BLaER1 (cell line): ENCODE results near the gene HMGN4.

ENCODE experiments used
- H3K27ac ChIP-seq: shearing (Covaris generic); formaldehyde crosslinking; 2 replicates; pipeline ENCODE4 v1.8.1; 2022
- H3K27me3 ChIP-seq: shearing (Covaris generic); formaldehyde crosslinking; 2 replicates; pipeline ENCODE4 v1.8.1; 2022
- H3K36me3 ChIP-seq: shearing (Covaris generic); formaldehyde crosslinking; 2 replicates; pipeline ENCODE4 v1.8.1; 2022
- H3K4me1 ChIP-seq: shearing (Covaris generic); formaldehyde crosslinking; 2 replicates; pipeline ENCODE4 v1.8.1; 2022
- H3K4me2 ChIP-seq: shearing (Covaris generic); formaldehyde crosslinking; 2 replicates; pipeline ENCODE4 v1.8.1; 2022
- H3K4me3 ChIP-seq: shearing (Covaris generic); formaldehyde crosslinking; 2 replicates; pipeline ENCODE4 v1.8.1; 2022
- H3K9ac ChIP-seq: shearing (Covaris generic); formaldehyde crosslinking; 2 replicates; pipeline ENCODE4 v1.8.1; 2022
- H3K9me3 ChIP-seq: shearing (Covaris generic); formaldehyde crosslinking; 2 replicates; pipeline ENCODE4 v1.8.1; 2022
- H4K20me1 ChIP-seq: shearing (Covaris generic); formaldehyde crosslinking; 2 replicates; pipeline ENCODE4 v1.8.1; 2022
- Cebpa-rat ChIP-seq: shearing (Covaris generic); IDR thresholded peaks from 2 replicates; pipeline ENCODE4 v1.8.1; 2022

The HMGN4 gene

DNA sequence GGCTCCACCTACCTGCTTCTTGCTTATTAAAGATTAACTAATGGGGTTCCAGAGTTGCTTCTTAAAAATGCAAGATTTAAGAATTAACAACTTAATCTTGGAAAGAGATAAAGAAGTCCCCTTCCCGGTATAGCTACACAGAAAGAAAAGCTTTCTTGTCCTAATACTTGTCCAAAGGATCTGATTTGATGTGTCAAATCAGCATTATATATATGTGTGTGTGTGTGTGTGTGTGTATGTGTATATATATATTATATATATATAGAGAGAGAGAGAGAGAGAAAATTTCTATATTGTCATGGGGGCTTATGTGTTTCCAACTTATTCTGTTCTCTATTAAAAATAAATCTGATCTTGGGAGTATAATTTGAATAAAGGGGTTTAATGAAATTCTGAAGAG lies 4.6 kb upstream of the HMGN4 start:
- TF ChIP-seq Cebpa-rat: no peak
- Histone ChIP-seq H3K4me1 (peaks cover 46% of the 10 kb centered on the region), H3K27ac (peak overlapping the region; percentile 81), H3K9me3 (no peaks in the 10 kb centered on the region), H3K36me3 (no peaks in the 10 kb centered on the region), H3K4me3 (peak overlapping the region; percentile 71), H3K4me2 (peak overlapping the region; percentile 91), H4K20me1 (no peaks in the 10 kb centered on the region), H3K9ac (peak overlapping the region; percentile 83), H3K27me3 (no peaks in the 10 kb centered on the region)

- H3K4me2 ChIP-seq: peak overlapping the region; percentile 91
Observed at GRCh38 chr6:26534681-26535465, 3.3 kb upstream of the HMGN4 start.

GRCh38 chr6:26536571-26537159 lies 1.5 kb upstream of the HMGN4 start:
- H3K9ac ChIP-seq: peak overlapping the region; percentile 97
- peaks cover 12% of the 10 kb centered on the region; the same call in 1 of the 2 replicates for H3K36me3 ChIP-seq
- no peaks in the 10 kb centered on the region for H3K9me3 ChIP-seq
- H3K27me3 ChIP-seq: no peaks in the 10 kb centered on the region
- H4K20me1 ChIP-seq: no peaks in the 10 kb centered on the region
- H3K4me3 ChIP-seq: peak overlapping the region; percentile 97
- peak overlapping the region; percentile 91 for H3K4me2 ChIP-seq
- peaks cover 72% of the 10 kb centered on the region for H3K4me1 ChIP-seq
- no peak for TF ChIP-seq Cebpa-rat
- H3K27ac ChIP-seq: peak overlapping the region; percentile 92

More at GRCh38 chr6:26534681-26535465, 3.3 kb upstream of the HMGN4 start:
- no peak for TF ChIP-seq Cebpa-rat
- Histone ChIP-seq H3K36me3 (0 out of 2 replicates have a peak, but pooled peaks cover under 1% of the 10 kb centered on the region), H3K4me3 (no peak overlapping the region), H3K27me3 (no peaks in the 10 kb centered on the region), H3K4me1 (peaks cover 56% of the 10 kb centered on the region), H3K9me3 (no peaks in the 10 kb centered on the region), H3K27ac (peak overlapping the region; percentile 74), H3K9ac (peak overlapping the region; percentile 35; the same call in 1 of the 2 replicates), H4K20me1 (no peaks in the 10 kb centered on the region)

GRCh38 chr6:26537160-26537845 lies 863 bp upstream of the HMGN4 start:
- Histone ChIP-seq H3K4me3 (peak overlapping the region; percentile 97), H3K36me3 (peaks cover 13% of the 10 kb centered on the region; the same call in 1 of the 2 replicates), H3K4me2 (peak overlapping the region; percentile 91), H3K27me3 (no peaks in the 10 kb centered on the region), H4K20me1 (0 out of 2 replicates have a peak, but pooled peaks cover 2% of the 10 kb centered on the region), H3K9me3 (no peaks in the 10 kb centered on the region), H3K9ac (peak overlapping the region; percentile 97), H3K27ac (peak overlapping the region; percentile 92), H3K4me1 (peaks cover 67% of the 10 kb centered on the region)
- TF ChIP-seq Cebpa-rat: peak; percentile 64; the same call in 1 of the 2 replicates

DNA sequence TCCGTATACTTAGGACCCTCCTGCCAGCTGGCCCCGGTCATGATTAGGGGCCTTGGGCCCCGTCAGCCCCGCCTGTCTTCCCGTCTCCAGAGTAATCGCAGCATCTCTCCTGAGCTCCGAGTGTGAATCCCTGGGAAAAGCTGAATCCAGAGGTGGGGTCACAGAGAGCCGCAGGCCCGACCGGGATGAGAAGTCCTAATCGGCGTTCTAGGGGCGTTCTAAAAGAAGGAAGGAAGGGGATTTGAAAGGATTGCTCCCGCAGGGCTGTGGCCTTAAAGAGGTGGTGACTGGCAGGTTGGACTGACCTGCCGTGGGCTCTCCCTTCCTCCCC lies 371 bp downstream of the HMGN4 start:
- Histone ChIP-seq H3K27ac (peak overlapping the region; percentile 92), H3K36me3 (peaks cover 25% of the 10 kb centered on the region), H4K20me1 (0 out of 2 replicates have a peak, but pooled peaks cover 9% of the 10 kb centered on the region), H3K4me3 (peak overlapping the region; percentile 97), H3K4me2 (peak overlapping the region; percentile 91), H3K9me3 (no peaks in the 10 kb centered on the region), H3K9ac (peak overlapping the region; percentile 97), H3K27me3 (no peaks in the 10 kb centered on the region), H3K4me1 (peaks cover 60% of the 10 kb centered on the region)
- TF ChIP-seq Cebpa-rat: no peak

DNA sequence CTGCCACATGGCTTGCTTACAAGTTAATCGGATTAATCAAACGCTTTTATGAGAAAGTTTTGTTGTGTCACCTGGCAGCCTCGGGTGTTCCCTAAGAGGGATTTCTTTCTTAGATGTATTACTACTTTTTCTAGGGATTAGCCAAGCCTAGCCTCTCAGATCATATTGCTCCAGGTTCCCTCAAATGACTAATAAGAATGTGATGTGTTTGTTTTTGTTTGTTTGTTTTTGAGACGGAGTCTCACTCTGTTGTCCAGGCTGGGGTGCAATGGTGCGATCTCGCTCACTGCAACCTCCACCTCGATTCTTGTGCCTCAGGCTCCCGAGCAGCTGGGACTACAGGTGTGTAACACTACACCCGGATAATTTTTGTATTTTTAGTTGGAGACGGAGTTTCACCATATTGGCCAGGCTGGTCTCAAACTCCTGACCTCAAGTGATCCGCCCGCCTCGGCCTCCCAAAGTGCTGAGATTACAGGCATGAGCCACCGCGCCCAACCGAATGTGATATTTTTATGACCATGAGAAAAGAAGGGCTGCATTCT lies 977 bp downstream of the HMGN4 start:
- H3K4me2 ChIP-seq: peak overlapping the region; percentile 91
- no peak for TF ChIP-seq Cebpa-rat
- H3K4me3 ChIP-seq: peak overlapping the region; percentile 97
- peak overlapping the region; percentile 92 for H3K27ac ChIP-seq
- no peaks in the 10 kb centered on the region for H3K27me3 ChIP-seq
- no peaks in the 10 kb centered on the region for H3K9me3 ChIP-seq
- H3K4me1 ChIP-seq: peaks cover 54% of the 10 kb centered on the region
- H3K9ac ChIP-seq: peak overlapping the region; percentile 97
- 0 out of 2 replicates have a peak, but pooled peaks cover 9% of the 10 kb centered on the region for H4K20me1 ChIP-seq
- H3K36me3 ChIP-seq: peaks cover 27% of the 10 kb centered on the region

- no peaks in the 10 kb centered on the region for H3K27me3 ChIP-seq
- no peaks in the 10 kb centered on the region for H3K9me3 ChIP-seq
- H3K9ac ChIP-seq: no peak overlapping the region
- H3K4me1 ChIP-seq: peaks cover 39% of the 10 kb centered on the region
- H3K4me2 ChIP-seq: peak overlapping the region; percentile 22; the same call in 1 of the 2 replicates
- TF ChIP-seq Cebpa-rat: no peak
- H3K36me3 ChIP-seq: peaks cover 45% of the 10 kb centered on the region
- H3K27ac ChIP-seq: no peak overlapping the region
- H4K20me1 ChIP-seq: 0 out of 2 replicates have a peak, but pooled peaks cover 13% of the 10 kb centered on the region
- H3K4me3 ChIP-seq: no peak overlapping the region
Observed at GRCh38 chr6:26541579-26541978, 3.4 kb downstream of the HMGN4 start.

DNA sequence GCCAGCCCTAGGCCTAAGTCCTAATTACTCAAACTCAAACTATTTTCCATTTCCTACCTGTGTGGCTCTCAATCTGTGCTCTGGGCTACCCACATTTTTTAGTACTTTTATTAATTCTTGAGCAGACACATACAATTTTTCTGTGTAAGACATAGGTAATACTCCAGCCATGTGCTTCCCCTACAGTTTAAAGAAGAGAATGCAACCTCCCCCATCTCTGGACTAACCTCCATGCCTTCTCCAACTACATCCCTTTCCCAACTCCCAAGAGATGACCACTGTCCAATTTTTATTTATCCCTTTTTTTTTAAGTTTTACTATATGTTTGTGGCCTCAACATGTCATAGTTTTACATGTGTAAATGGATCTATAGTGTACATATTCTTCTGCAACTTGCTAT lies 5.8 kb downstream of the HMGN4 start:
- Histone ChIP-seq H3K4me1 (peaks cover 34% of the 10 kb centered on the region), H3K36me3 (peaks cover 52% of the 10 kb centered on the region), H3K4me2 (no peak overlapping the region), H4K20me1 (0 out of 2 replicates have a peak, but pooled peaks cover 13% of the 10 kb centered on the region), H3K27ac (no peak overlapping the region), H3K27me3 (no peaks in the 10 kb centered on the region), H3K4me3 (no peak overlapping the region), H3K9me3 (no peaks in the 10 kb centered on the region), H3K9ac (no peak overlapping the region)
- no peak for TF ChIP-seq Cebpa-rat

GRCh38 chr6:26544473-26544872 lies 6.3 kb downstream of the HMGN4 start:
- Histone ChIP-seq H3K4me2 (no peak overlapping the region), H3K4me1 (peaks cover 29% of the 10 kb centered on the region), H3K27ac (no peak overlapping the region), H3K9ac (no peak overlapping the region), H4K20me1 (0 out of 2 replicates have a peak, but pooled peaks cover 13% of the 10 kb centered on the region), H3K9me3 (no peaks in the 10 kb centered on the region), H3K36me3 (peaks cover 52% of the 10 kb centered on the region), H3K4me3 (no peak overlapping the region), H3K27me3 (no peaks in the 10 kb centered on the region)
- no peak for TF ChIP-seq Cebpa-rat
